Mesendoderm (in vitro differentiated cells): ENCODE results near the gene SND1.

Experiments
- DNase-seq: peaks from one replicate; pipeline ENCODE4 v3.0.0; 2013
- H2AK5ac ChIP-seq: 2 replicates; pipeline ENCODE4 v1.6.1; 2013; ENCODE audit warnings: low read length, inconsistent platforms
- H2BK120ac ChIP-seq: 2 replicates; pipeline ENCODE4 v1.6.1; 2013; ENCODE audit warnings: low read depth, mild to moderate bottlenecking, low read length, moderate library complexity, mixed read lengths
- H2BK15ac ChIP-seq: replicated peaks from 2 replicates; pipeline ENCODE4 v1.6.1; 2013; ENCODE audit warnings: low read depth, mild to moderate bottlenecking, moderate library complexity
- H2BK5ac ChIP-seq: 2 replicates; pipeline ENCODE4 v1.6.1; 2013; ENCODE audit warnings: low read length, inconsistent platforms
- H3K18ac ChIP-seq: 2 replicates; pipeline ENCODE4 v1.6.1; 2013; ENCODE audit warnings: mild to moderate bottlenecking, low read length, mixed read lengths
- H3K23ac ChIP-seq: one replicate; pipeline ENCODE4 v1.6.1; 2013; ENCODE audit warnings: low read length
- H3K27ac ChIP-seq: 2 replicates; pipeline ENCODE4 v1.5.1; 2013; ENCODE audit warnings: low read depth, mild to moderate bottlenecking, inconsistent platforms, low read length, moderate library complexity
- H3K27me3 ChIP-seq: 2 replicates; pipeline ENCODE4 v1.6.1; 2013; ENCODE audit warnings: low read length, control low read depth, mild to moderate bottlenecking, inconsistent platforms; ENCODE audit not compliant: insufficient read depth, poor library complexity
- H3K36me3 ChIP-seq: 2 replicates; pipeline ENCODE4 v1.6.1; 2013; ENCODE audit warnings: low read length, inconsistent platforms; ENCODE audit not compliant: control insufficient read depth, insufficient read depth
- H3K4ac ChIP-seq: one replicate; pipeline ENCODE4 v1.6.1; 2013; ENCODE audit warnings: low read depth, mild to moderate bottlenecking, low read length, moderate library complexity
- H3K4me1 ChIP-seq: 2 replicates; pipeline ENCODE4 v1.6.1; 2013; ENCODE audit warnings: low read depth, low read length, inconsistent platforms; ENCODE audit not compliant: control insufficient read depth
- H3K4me2 ChIP-seq: 2 replicates; pipeline ENCODE4 v1.6.1; 2013; ENCODE audit warnings: low read length
- H3K4me3 ChIP-seq: 2 replicates; pipeline ENCODE4 v1.5.1; 2013; ENCODE audit warnings: mild to moderate bottlenecking, low read length
- H3K56ac ChIP-seq: one replicate; pipeline ENCODE4 v1.6.1; 2013; ENCODE audit warnings: low read length
- H3K79me1 ChIP-seq: 2 replicates; pipeline ENCODE4 v1.6.1; 2013; ENCODE audit warnings: low read length, inconsistent platforms
- H3K79me2 ChIP-seq: 2 replicates; pipeline ENCODE4 v1.6.1; 2013; ENCODE audit warnings: mild to moderate bottlenecking, low read length; ENCODE audit not compliant: control insufficient read depth, insufficient read depth
- H3K9ac ChIP-seq: 2 replicates; pipeline ENCODE4 v1.6.1; 2013; ENCODE audit warnings: low read length, inconsistent platforms
- H4K5ac ChIP-seq: one replicate; pipeline ENCODE4 v1.6.1; 2013; ENCODE audit warnings: low read length
- H4K8ac ChIP-seq: one replicate; pipeline ENCODE4 v1.6.1; 2013; ENCODE audit warnings: low read depth, mild to moderate bottlenecking, control low read depth, low read length, moderate library complexity
- WGBS: extraction: QIAGEN DNeasy Blood & Tissue Kit; methylation state at CpG from one replicate; pipeline ENCODE4 v1.1.7; 2013; ENCODE audit warnings: low lambda C conversion rate, missing lambda C conversion rate; ENCODE audit not compliant: insufficient coverage; ENCODE audit errors: extremely low coverage; 5-methylcytosine and 5-hydroxymethylcytosine counted together

The SND1 gene

GRCh38 chr7:127768241-127768640, 116.2 kb downstream of the SND1 start:
- Histone ChIP-seq H3K18ac (no peak overlapping the region), H3K36me3 (no peaks in the 10 kb centered on the region), H2BK5ac (no peak overlapping the region), H3K27ac (no peak overlapping the region), H3K23ac (no peak overlapping the region), H3K4me1 (peaks cover 15% of the 10 kb centered on the region), H2BK120ac (no peak overlapping the region), H3K9ac (no peak overlapping the region), H2AK5ac (no peak overlapping the region), H4K5ac (no peak overlapping the region), H4K8ac (no peak overlapping the region), H3K4me3 (no peak overlapping the region), H3K27me3 (no peaks in the 10 kb centered on the region), H3K4me2 (no peak overlapping the region), H3K79me2 (peaks cover 19% of the 10 kb centered on the region), H3K4ac (no peak overlapping the region), H3K79me1 (peaks cover 17% of the 10 kb centered on the region), H2BK15ac (no peak overlapping the region), H3K56ac (no peak overlapping the region)
- WGBS: no CpG with 5 or more reads among the region's 2 CpGs
- DNase-seq: no peak

- no peak overlapping the region for H4K8ac ChIP-seq
- no peak overlapping the region for H3K56ac ChIP-seq
- no peak overlapping the region for H3K4me2 ChIP-seq
- H3K27me3 ChIP-seq: no peaks in the 10 kb centered on the region
- H3K27ac ChIP-seq: no peak overlapping the region
- no peak overlapping the region for H3K4ac ChIP-seq
- no peak overlapping the region for H2BK15ac ChIP-seq
- no peak overlapping the region for H3K4me3 ChIP-seq
- WGBS: no CpG with 5 or more reads among the region's 4 CpGs
- H3K79me2 ChIP-seq: peaks cover 17% of the 10 kb centered on the region
- H2AK5ac ChIP-seq: no peak overlapping the region
- H3K18ac ChIP-seq: peak overlapping the region; percentile 75
- H3K79me1 ChIP-seq: peaks cover 16% of the 10 kb centered on the region
- no peak overlapping the region for H2BK120ac ChIP-seq
- H3K23ac ChIP-seq: no peak overlapping the region
- no peak overlapping the region for H3K9ac ChIP-seq
- DNase-seq: no peak
- H2BK5ac ChIP-seq: no peak overlapping the region
- no peaks in the 10 kb centered on the region for H3K36me3 ChIP-seq
- H3K4me1 ChIP-seq: peaks cover 15% of the 10 kb centered on the region
- H4K5ac ChIP-seq: no peak overlapping the region
Observed at GRCh38 chr7:127769137-127769536, 117.1 kb downstream of the SND1 start.

GRCh38 chr7:127769696-127770400, 117.9 kb downstream of the SND1 start:
- Histone ChIP-seq H3K27ac (no peak overlapping the region), H3K4me3 (no peak overlapping the region), H3K4me2 (no peak overlapping the region)

GRCh38 chr7:127770885-127771284, 118.9 kb downstream of the SND1 start:
- Histone ChIP-seq H3K9ac (no peak overlapping the region), H2BK120ac (no peak overlapping the region), H3K4me2 (no peak overlapping the region), H3K23ac (no peak overlapping the region), H3K79me1 (peaks cover 15% of the 10 kb centered on the region), H2BK15ac (no peak overlapping the region), H3K36me3 (no peaks in the 10 kb centered on the region), H3K79me2 (peaks cover 16% of the 10 kb centered on the region), H3K18ac (no peak overlapping the region), H3K4me1 (peaks cover 20% of the 10 kb centered on the region), H3K27me3 (no peaks in the 10 kb centered on the region), H3K4me3 (no peak overlapping the region), H3K27ac (no peak overlapping the region), H3K4ac (no peak overlapping the region), H4K8ac (no peak overlapping the region), H2BK5ac (no peak overlapping the region), H2AK5ac (no peak overlapping the region), H4K5ac (no peak overlapping the region), H3K56ac (no peak overlapping the region)
- no CpG with 5 or more reads among the region's 4 CpGs for WGBS
- no peak for DNase-seq

More at GRCh38 chr7:127769696-127770400, 117.9 kb downstream of the SND1 start:
- no peak overlapping the region for H2BK15ac ChIP-seq
- H3K56ac ChIP-seq: no peak overlapping the region
- H3K4me1 ChIP-seq: peaks cover 16% of the 10 kb centered on the region
- no peak overlapping the region for H2BK5ac ChIP-seq
- no peak overlapping the region for H3K23ac ChIP-seq
- no peak overlapping the region for H4K8ac ChIP-seq
- H3K36me3 ChIP-seq: no peaks in the 10 kb centered on the region
- H3K18ac ChIP-seq: no peak overlapping the region
- WGBS: no CpG with 5 or more reads among the region's 4 CpGs
- H3K9ac ChIP-seq: no peak overlapping the region
- no peaks in the 10 kb centered on the region for H3K27me3 ChIP-seq
- DNase-seq: no peak
- peaks cover 16% of the 10 kb centered on the region for H3K79me1 ChIP-seq
- H4K5ac ChIP-seq: no peak overlapping the region
- H3K79me2 ChIP-seq: peaks cover 17% of the 10 kb centered on the region
- no peak overlapping the region for H3K4ac ChIP-seq
- no peak overlapping the region for H2BK120ac ChIP-seq
- no peak overlapping the region for H2AK5ac ChIP-seq

GRCh38 chr7:127771707-127772106, 119.7 kb downstream of the SND1 start:
- no peaks in the 10 kb centered on the region for H3K36me3 ChIP-seq
- H3K23ac ChIP-seq: no peak overlapping the region
- H3K56ac ChIP-seq: no peak overlapping the region
- no peak overlapping the region for H3K27ac ChIP-seq
- peaks cover 14% of the 10 kb centered on the region for H3K79me2 ChIP-seq
- peaks cover 13% of the 10 kb centered on the region for H3K79me1 ChIP-seq
- no peak overlapping the region for H3K4me3 ChIP-seq
- DNase-seq: no peak
- H2AK5ac ChIP-seq: no peak overlapping the region
- no peak overlapping the region for H2BK15ac ChIP-seq
- no peak overlapping the region for H3K4me2 ChIP-seq
- H2BK120ac ChIP-seq: no peak overlapping the region
- no peak overlapping the region for H3K18ac ChIP-seq
- WGBS: no CpG with 5 or more reads among the region's 5 CpGs
- H3K4me1 ChIP-seq: peaks cover 21% of the 10 kb centered on the region
- H3K27me3 ChIP-seq: no peaks in the 10 kb centered on the region
- no peak overlapping the region for H3K4ac ChIP-seq
- H4K8ac ChIP-seq: no peak overlapping the region
- H3K9ac ChIP-seq: no peak overlapping the region
- H2BK5ac ChIP-seq: no peak overlapping the region
- H4K5ac ChIP-seq: no peak overlapping the region
